ENCODE data around the gene GOLT1A.

Gene GOLT1A

GRCh38 chr1:204201348-204202040 is 12.3 kb downstream of the GOLT1A start:
- no peaks in the 10 kb centered on the region for H3K9me3 ChIP-seq (ENCODE audit: insufficient read depth, low read depth, low read length)
- no peaks in the 10 kb centered on the region for H3K36me3 ChIP-seq (ENCODE audit: insufficient read depth, low read length)
- no peak for TF ChIP-seq CTCF (conservative IDR thresholded peaks at IDR 0.05; ENCODE audit: low read length)
- TF ChIP-seq EZH2phosphoT487 (IDR thresholded peaks at IDR 0.05; ENCODE audit: borderline replicate concordance): no peak
- no peaks in the 10 kb centered on the region for H3F3A ChIP-seq (ENCODE audit: low read depth)
- H3K27me3 ChIP-seq (ENCODE audit: insufficient read depth, low read length, poor library complexity, severe bottlenecking): no peaks in the 10 kb centered on the region
- H3K4me1 ChIP-seq (ENCODE audit: insufficient read depth, low read length, poor library complexity, severe bottlenecking): no peaks in the 10 kb centered on the region
- no peaks in the 10 kb centered on the region for H3K79me2 ChIP-seq (ENCODE audit: insufficient read depth, low read length)
- no peak overlapping the region for H3K9ac ChIP-seq (ENCODE audit: low read depth, low read length, poor library complexity, severe bottlenecking)
- H4K20me1 ChIP-seq (ENCODE audit: insufficient read depth, low read length, poor library complexity, severe bottlenecking): no peaks in the 10 kb centered on the region
- no peak overlapping the region for H2AFZ ChIP-seq (ENCODE audit: low read length)
- no peaks in the 10 kb centered on the region for H3K9me2 ChIP-seq (replicated peaks; ENCODE audit: low read depth, low read length)
- no peak overlapping the region for H3K4me3 ChIP-seq (ENCODE audit: low read length, poor library complexity, severe bottlenecking)
- H3K4me2 ChIP-seq (ENCODE audit: low read depth, low read length, poor library complexity, severe bottlenecking): no peak overlapping the region

- H3K4me1 ChIP-seq (ENCODE audit: insufficient read depth, low read length, poor library complexity, severe bottlenecking): no peaks in the 10 kb centered on the region
- no peaks in the 10 kb centered on the region for H3K9me3 ChIP-seq (ENCODE audit: insufficient read depth, low read depth, low read length)
- H3F3A ChIP-seq (ENCODE audit: low read depth): no peaks in the 10 kb centered on the region
- H3K9ac ChIP-seq (ENCODE audit: low read depth, low read length, poor library complexity, severe bottlenecking): no peak overlapping the region
- H3K9me2 ChIP-seq (replicated peaks; ENCODE audit: low read depth, low read length): no peaks in the 10 kb centered on the region
- TF ChIP-seq EZH2phosphoT487 (IDR thresholded peaks at IDR 0.05; ENCODE audit: borderline replicate concordance): no peak
- TF ChIP-seq CTCF (conservative IDR thresholded peaks at IDR 0.05; ENCODE audit: low read length): no peak
- H4K20me1 ChIP-seq (ENCODE audit: insufficient read depth, low read length, poor library complexity, severe bottlenecking): no peaks in the 10 kb centered on the region
- H3K79me2 ChIP-seq (ENCODE audit: insufficient read depth, low read length): no peaks in the 10 kb centered on the region
- H3K27me3 ChIP-seq (ENCODE audit: insufficient read depth, low read length, poor library complexity, severe bottlenecking): no peaks in the 10 kb centered on the region
- H3K4me3 ChIP-seq (ENCODE audit: low read length, poor library complexity, severe bottlenecking): no peak overlapping the region
- no peaks in the 10 kb centered on the region for H3K36me3 ChIP-seq (ENCODE audit: insufficient read depth, low read length)
- H2AFZ ChIP-seq (ENCODE audit: low read length): no peak overlapping the region; the same call in 1 of the 2 replicates
- H3K4me2 ChIP-seq (ENCODE audit: low read depth, low read length, poor library complexity, severe bottlenecking): no peak overlapping the region
Observed at GRCh38 chr1:204199579-204199978, 14.2 kb downstream of the GOLT1A start.

- H3K9me3 ChIP-seq (ENCODE audit: insufficient read depth, low read depth, low read length): no peaks in the 10 kb centered on the region
- no peaks in the 10 kb centered on the region for H3K79me2 ChIP-seq (ENCODE audit: insufficient read depth, low read length)
- H3K4me1 ChIP-seq (ENCODE audit: insufficient read depth, low read length, poor library complexity, severe bottlenecking): no peaks in the 10 kb centered on the region
- no peak for TF ChIP-seq EZH2phosphoT487 (IDR thresholded peaks at IDR 0.05; ENCODE audit: borderline replicate concordance)
- no peaks in the 10 kb centered on the region for H4K20me1 ChIP-seq (ENCODE audit: insufficient read depth, low read length, poor library complexity, severe bottlenecking)
- H3K27me3 ChIP-seq (ENCODE audit: insufficient read depth, low read length, poor library complexity, severe bottlenecking): no peaks in the 10 kb centered on the region
- no peaks in the 10 kb centered on the region for H3K36me3 ChIP-seq (ENCODE audit: insufficient read depth, low read length)
- H3K4me2 ChIP-seq (ENCODE audit: low read depth, low read length, poor library complexity, severe bottlenecking): no peak overlapping the region
- no peak overlapping the region for H2AFZ ChIP-seq (ENCODE audit: low read length)
- H3K9ac ChIP-seq (ENCODE audit: low read depth, low read length, poor library complexity, severe bottlenecking): no peak overlapping the region
- H3K9me2 ChIP-seq (replicated peaks; ENCODE audit: low read depth, low read length): no peaks in the 10 kb centered on the region
- no peaks in the 10 kb centered on the region for H3F3A ChIP-seq (ENCODE audit: low read depth)
- H3K4me3 ChIP-seq (ENCODE audit: low read length, poor library complexity, severe bottlenecking): no peak overlapping the region
Observed at GRCh38 chr1:204198348-204199340, 15.1 kb downstream of the GOLT1A start.
